MM.1S (cell line): ENCODE data around the gene NTRK3.

ENCODE experiments used
- CTCF ChIP-seq: fragments of 300-600 bp; sonication (generic); IDR thresholded peaks from 2 replicates; pipeline ENCODE4 v1.5.1; 2016; ENCODE audit warnings: antibody characterized with exemption, low read length, mixed read lengths
- EZH2 ChIP-seq: fragments of 300-600 bp; sonication (generic); optimal IDR thresholded peaks from 2 replicates; pipeline ENCODE3; 2017; ENCODE audit warnings: low read depth, mild to moderate bottlenecking, antibody characterized with exemption, low read length, mixed read lengths
- EZH2phosphoT487 ChIP-seq: fragments of 300-600 bp; sonication (generic); IDR thresholded peaks from 2 replicates; pipeline ENCODE4 v1.6.1; 2018; ENCODE audit warnings: antibody characterized with exemption, low read length

- TF ChIP-seq CTCF (no peak), EZH2 (no peak), EZH2phosphoT487 (no peak)
Measured at GRCh38 chr15:88174571-88174970, 82.0 kb downstream of the NTRK3 start.
